Testis (tissue), 3 donors: ENCODE data around the gene NES. TPM values are rescaled to one million over a fixed set of nuclear protein-coding genes. Genes with fewer than 3 reads are reported as not detected.

Experiments
- DNase-seq: peaks from one replicate; pipeline ENCODE4 v3.0.0-alpha.2; 2019
- H3K27ac ChIP-seq, 2 donors: fragments of 200-600 bp; sonication (generic); one replicate each; pipeline ENCODE4 v1.5.1; 2019
- H3K27me3 ChIP-seq: fragments of 200-600 bp; sonication (generic); one replicate; pipeline ENCODE4 v1.5.1; 2019
- H3K36me3 ChIP-seq: fragments of 200-600 bp; sonication (generic); one replicate; pipeline ENCODE4 v1.5.1; 2017; ENCODE audit warnings: low read depth; ENCODE audit errors: missing control alignments
- H3K4me1 ChIP-seq: fragments of 200-600 bp; sonication (generic); one replicate; pipeline ENCODE4 v1.5.1; 2019
- H3K4me3 ChIP-seq, 2 donors: fragments of 200-600 bp; sonication (generic); one replicate each; pipeline ENCODE4 v1.5.1; 2017 to 2019
- H3K9me3 ChIP-seq: fragments of 200-600 bp; sonication (generic); one replicate; pipeline ENCODE4 v1.5.1; 2017
- POLR2A ChIP-seq: fragments of 450-650 bp; IDR thresholded peaks from one replicate; pipeline ENCODE4 v1.6.1; 2017; ENCODE audit warnings: antibody characterized with exemption, mild to moderate bottlenecking, moderate library complexity
- WGBS, 2 donors: methylation state at CpG; one replicate each; pipeline ENCODE4 v1.1.5; 2018; 5-methylcytosine and 5-hydroxymethylcytosine counted together
- intact Hi-C: fragments of 100-400 bp; cut with DNase I; formaldehyde crosslinking; loops from one replicate; pipeline ENCODE4 v1.15.1; 2023; ENCODE audit warnings: low total_unique reads
- polyA plus RNA-seq: library from polyadenylated mRNA; stranded (reverse); fragments of 350-450 nt; fragmentation: Illumina TruSeq; extraction: RNeasy Lipid Tissue Mini Kit (QIAGEN cat#74804); gene quantifications from one replicate; pipeline ENCODE4 v1.2.3, GENCODE V29; 2014; ENCODE audit warnings: low read depth, low replicate concordance; ENCODE audit not compliant: insufficient read depth
- total RNA-seq, 2 donors: library from RNA; depleted of rRNA; stranded (reverse); fragments of >200 nt; gene quantifications; one replicate each; pipeline ENCODE4 v1.2.3, GENCODE V29; 2016
- TF ChIP-seq, protein P1 (sequence below), 3 experiments: fragments of 450-650 bp in 2 of 3; fragments of 200-600 bp in 1 of 3; sonication (generic) in 1 of 3; IDR thresholded peaks; one replicate each; pipeline ENCODE4 v1.5.1; 2016 to 2019; ENCODE audit warnings: antibody characterized with exemption in 3 of 3, mild to moderate bottlenecking in 2 of 3, moderate library complexity in 1 of 3

Gene NES
- total and polyA plus RNA-seq, 3 donors from 2014 or later: 17.6 to 27.7 (median 20.7) TPM

DNA sequence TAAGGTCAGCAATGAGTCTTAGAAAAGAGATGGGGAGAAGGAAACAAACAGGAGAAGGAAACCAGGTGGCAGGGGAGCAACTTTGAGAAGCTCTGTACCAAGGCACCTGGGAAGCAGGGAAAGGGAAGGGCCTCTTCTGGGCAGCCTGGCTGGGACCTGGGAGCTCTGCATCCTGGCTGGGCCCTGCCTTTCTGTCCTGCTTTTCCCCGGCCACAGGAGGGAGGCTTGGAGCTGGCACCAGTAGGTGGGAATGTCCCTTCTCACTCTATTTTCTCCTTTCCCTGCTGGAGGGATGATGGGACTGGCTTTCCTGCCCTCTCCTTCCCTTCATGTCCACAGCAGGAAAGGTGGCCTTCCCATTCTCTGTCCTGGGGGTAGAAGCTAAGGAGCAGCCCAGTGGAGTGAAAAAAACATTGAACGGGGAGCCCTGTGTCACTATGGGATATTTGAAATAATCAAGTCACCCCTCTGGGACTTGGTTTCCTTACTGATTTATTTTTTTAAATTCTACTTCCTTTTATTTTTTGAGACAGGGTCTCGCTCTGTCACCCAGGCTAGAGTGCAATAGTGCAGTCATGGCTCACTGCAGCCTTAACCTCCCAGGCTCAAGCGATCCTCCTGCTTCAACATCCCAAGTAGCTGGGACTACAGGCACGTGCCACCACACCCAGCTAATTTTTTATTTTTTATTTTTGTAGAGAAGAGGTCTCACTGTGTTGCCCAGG is 5.1 kb upstream of the NES start:
- H3K36me3 ChIP-seq: no peaks in the 10 kb centered on the region
- H3K4me3 ChIP-seq: no peak overlapping the region
- H3K9me3 ChIP-seq: no peaks in the 10 kb centered on the region
- no peak overlapping the region for H3K27ac ChIP-seq
- no peak for TF ChIP-seq POLR2A
- TF ChIP-seq, protein P1, sequence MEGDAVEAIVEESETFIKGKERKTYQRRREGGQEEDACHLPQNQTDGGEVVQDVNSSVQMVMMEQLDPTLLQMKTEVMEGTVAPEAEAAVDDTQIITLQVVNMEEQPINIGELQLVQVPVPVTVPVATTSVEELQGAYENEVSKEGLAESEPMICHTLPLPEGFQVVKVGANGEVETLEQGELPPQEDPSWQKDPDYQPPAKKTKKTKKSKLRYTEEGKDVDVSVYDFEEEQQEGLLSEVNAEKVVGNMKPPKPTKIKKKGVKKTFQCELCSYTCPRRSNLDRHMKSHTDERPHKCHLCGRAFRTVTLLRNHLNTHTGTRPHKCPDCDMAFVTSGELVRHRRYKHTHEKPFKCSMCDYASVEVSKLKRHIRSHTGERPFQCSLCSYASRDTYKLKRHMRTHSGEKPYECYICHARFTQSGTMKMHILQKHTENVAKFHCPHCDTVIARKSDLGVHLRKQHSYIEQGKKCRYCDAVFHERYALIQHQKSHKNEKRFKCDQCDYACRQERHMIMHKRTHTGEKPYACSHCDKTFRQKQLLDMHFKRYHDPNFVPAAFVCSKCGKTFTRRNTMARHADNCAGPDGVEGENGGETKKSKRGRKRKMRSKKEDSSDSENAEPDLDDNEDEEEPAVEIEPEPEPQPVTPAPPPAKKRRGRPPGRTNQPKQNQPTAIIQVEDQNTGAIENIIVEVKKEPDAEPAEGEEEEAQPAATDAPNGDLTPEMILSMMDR (IDR thresholded peaks at IDR 0.05): no peak
- WGBS, 2 donors: 70 to 77% methylated on average over 5 of the region's 5 CpGs
- H3K4me1 ChIP-seq: peaks cover 7% of the 10 kb centered on the region
- DNase-seq: no peak
- intact Hi-C loops: no loop called here
- H3K27me3 ChIP-seq: no peaks in the 10 kb centered on the region

- DNase-seq: no peak
- peaks cover 11% of the 10 kb centered on the region for H3K4me1 ChIP-seq
- no peaks in the 10 kb centered on the region for H3K27me3 ChIP-seq
- no peak overlapping the region for H3K4me3 ChIP-seq
- H3K36me3 ChIP-seq: no peaks in the 10 kb centered on the region
- WGBS, 2 donors: 80 to 88% methylated on average over 8 of the region's 8 CpGs
- no peaks in the 10 kb centered on the region for H3K9me3 ChIP-seq
- no peak overlapping the region for H3K27ac ChIP-seq
- intact Hi-C loops: no loop called here
- TF ChIP-seq, protein P1 (IDR thresholded peaks at IDR 0.05): no peak
- no peak for TF ChIP-seq POLR2A
Measured at GRCh38 chr1:156681196-156681960, 4.2 kb upstream of the NES start.

DNA sequence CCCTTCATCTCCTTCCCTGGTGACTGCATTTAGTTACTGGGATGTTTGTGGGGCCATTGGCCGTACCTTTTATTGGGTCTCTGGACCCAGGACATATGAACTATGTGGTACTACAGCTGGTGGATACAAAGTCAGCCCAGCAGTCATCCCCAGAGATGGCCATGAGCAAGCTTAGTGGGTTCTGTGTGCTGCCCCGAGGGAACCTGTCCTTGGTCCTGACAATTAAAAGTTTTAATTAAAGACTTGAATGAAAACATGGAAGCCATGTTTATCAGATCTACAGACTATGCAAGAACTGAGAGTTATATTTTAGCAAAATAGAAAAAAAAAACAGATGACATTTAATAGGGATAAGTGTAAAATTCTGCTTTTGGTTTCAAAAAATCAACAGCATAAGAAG is 2.8 kb upstream of the NES start:
- no peak for DNase-seq
- intact Hi-C loops: no loop called here
- TF ChIP-seq POLR2A: no peak
- TF ChIP-seq, protein P1 (IDR thresholded peaks at IDR 0.05): no peak
- peaks cover 21% of the 10 kb centered on the region for H3K4me1 ChIP-seq
- H3K9me3 ChIP-seq: no peaks in the 10 kb centered on the region
- H3K27me3 ChIP-seq: no peaks in the 10 kb centered on the region
- no peak overlapping the region for H3K4me3 ChIP-seq
- H3K36me3 ChIP-seq: no peaks in the 10 kb centered on the region
- WGBS, 2 donors: 54 to 73% methylated on average over 2 of the region's 2 CpGs
- H3K27ac ChIP-seq: no peak overlapping the region

- no peaks in the 10 kb centered on the region for H3K9me3 ChIP-seq
- TF ChIP-seq, protein P1 (IDR thresholded peaks at IDR 0.05): peak; percentile 77 to 94 (median 91)
- no peak for TF ChIP-seq POLR2A
- peak overlapping the region; percentile 43 to 71 for H3K4me3 ChIP-seq
- H3K27me3 ChIP-seq: no peaks in the 10 kb centered on the region
- H3K4me1 ChIP-seq: peaks cover 21% of the 10 kb centered on the region
- peak; percentile 79 for DNase-seq
- intact Hi-C loops: no loop called here
- WGBS, 2 donors: 3 to 5% methylated on average over 22 of the region's 22 CpGs
- peak overlapping the region in 1 of 2 donors; percentile 4 for H3K27ac ChIP-seq
- no peaks in the 10 kb centered on the region for H3K36me3 ChIP-seq
Measured at GRCh38 chr1:156677616-156678596, 699 bp upstream of the NES start.
